Smooth muscle cell (in vitro differentiated cells): ENCODE results near the gene CYSTM1. TPM values are rescaled to one million over a fixed set of nuclear protein-coding genes. Genes with fewer than 3 reads are reported as not detected.

Source experiments
- DNase-seq: peaks from one replicate; lab custom pipeline; 2025; ENCODE audit not compliant: unreplicated experiment; lab: John Stamatoyannopoulos, UW
- H2AFZ ChIP-seq: fragments of 200-600 bp; sonication (generic); 2 replicates; pipeline ENCODE4 v1.6.0; 2016; ENCODE audit warnings: antibody characterized with exemption, low read depth, mild to moderate bottlenecking
- H3F3A ChIP-seq: fragments of 200-600 bp; sonication (generic); 2 replicates; pipeline ENCODE4 v1.6.0; 2017; ENCODE audit warnings: antibody characterized with exemption, low read depth
- H3K27ac ChIP-seq: fragments of 200-600 bp; sonication (generic); 2 replicates; pipeline ENCODE4 v1.5.1; 2016; ENCODE audit warnings: low read depth, mild to moderate bottlenecking
- H3K27me3 ChIP-seq: fragments of 200-600 bp; sonication (generic); 2 replicates; pipeline ENCODE4 v1.6.1; 2016; ENCODE audit warnings: low read depth, mild to moderate bottlenecking
- H3K36me3 ChIP-seq: fragments of 200-600 bp; sonication (generic); 2 replicates; pipeline ENCODE4 v1.5.1; 2016; ENCODE audit warnings: low read depth
- H3K4me1 ChIP-seq: fragments of 200-600 bp; sonication (generic); 2 replicates; pipeline ENCODE4 v1.5.1; 2016; ENCODE audit warnings: low read depth
- H3K4me2 ChIP-seq: fragments of 200-600 bp; sonication (generic); 2 replicates; pipeline ENCODE4 v1.6.0; 2016; ENCODE audit warnings: mild to moderate bottlenecking
- H3K4me3 ChIP-seq: fragments of 200-600 bp; sonication (generic); 2 replicates; pipeline ENCODE4 v1.5.1; 2016; ENCODE audit warnings: mild to moderate bottlenecking
- H3K79me2 ChIP-seq: fragments of 200-600 bp; sonication (generic); 2 replicates; pipeline ENCODE4 v1.6.0; 2016; ENCODE audit warnings: low read depth, mild to moderate bottlenecking
- H3K9ac ChIP-seq: fragments of 200-600 bp; sonication (generic); 2 replicates; pipeline ENCODE4 v1.6.0; 2016; ENCODE audit warnings: low read depth
- H3K9me3 ChIP-seq: fragments of 200-600 bp; sonication (generic); replicated peaks from 2 replicates; pipeline ENCODE4 v1.5.1; 2016; ENCODE audit warnings: low read depth
- H4K20me1 ChIP-seq: fragments of 200-600 bp; sonication (generic); 2 replicates; pipeline ENCODE4 v1.6.0; 2016; ENCODE audit warnings: low read depth
- CTCF ChIP-seq: fragments of 200-600 bp; sonication (generic); IDR thresholded peaks from 2 replicates; pipeline ENCODE4 v1.5.1; 2017; ENCODE audit warnings: borderline replicate concordance, mild to moderate bottlenecking, antibody characterized with exemption; ENCODE audit not compliant: insufficient read depth, poor library complexity, severe bottlenecking
- WGBS: methylation state at CpG from one replicate; pipeline ENCODE4 v1.1.7; 2016; ENCODE audit warnings: low lambda C conversion rate; 5-methylcytosine and 5-hydroxymethylcytosine counted together
- polyA plus RNA-seq: library from polyadenylated mRNA; unstranded; fragments of >200 nt; fragmentation: Nextera tagmentation; extraction: Ambion mirVana; gene quantifications from 2 replicates; pipeline ENCODE4 v1.2.1, GENCODE V29; 2016
- total RNA-seq: library from RNA; depleted of rRNA; stranded (reverse); fragments of >200 nt; gene quantifications from 2 replicates; pipeline ENCODE4 v1.2.3, GENCODE V29; 2014

The CYSTM1 gene
- total and polyA plus RNA-seq, 2 experiments from 2014 or later = 23.5 to 45.6 TPM

- Histone ChIP-seq H3K36me3 (no peaks in the 10 kb centered on the region), H3K27ac (peak overlapping the region; percentile 76), H4K20me1 (peaks cover 13% of the 10 kb centered on the region), H3K4me1 (peaks cover 6% of the 10 kb centered on the region), H3K79me2 (peaks cover 75% of the 10 kb centered on the region), H2AFZ (no peak overlapping the region), H3K9ac (no peak overlapping the region), H3K27me3 (no peaks in the 10 kb centered on the region), H3K4me2 (peak overlapping the region; percentile 41), H3K4me3 (no peak overlapping the region), H3K9me3 (no peaks in the 10 kb centered on the region), H3F3A (peaks cover 9% of the 10 kb centered on the region)
- 40% methylated on average over 3 of the region's 3 CpGs for WGBS
- no peak for DNase-seq
- TF ChIP-seq CTCF = no peak
These were observed 83.0 kb downstream of the CYSTM1 start for GRCh38 chr5:140258016-140258415.

GRCh38 chr5:140258873-140259272 lies 83.9 kb downstream of the CYSTM1 start:
- H3F3A ChIP-seq = peaks cover 5% of the 10 kb centered on the region
- WGBS = 96% methylated on average over 4 of the region's 4 CpGs

GRCh38 chr5:140259500-140259899 lies 84.5 kb downstream of the CYSTM1 start:
- no peak for TF ChIP-seq CTCF
- WGBS = 91% methylated on average over 2 of the region's 2 CpGs
- Histone ChIP-seq H3K4me2 (no peak overlapping the region), H3K79me2 (peaks cover 72% of the 10 kb centered on the region), H3K27ac (peak overlapping the region; percentile 86), H3K4me1 (peaks cover 6% of the 10 kb centered on the region), H3F3A (peaks cover 5% of the 10 kb centered on the region), H3K36me3 (no peaks in the 10 kb centered on the region), H2AFZ (no peak overlapping the region), H3K27me3 (no peaks in the 10 kb centered on the region), H3K4me3 (no peak overlapping the region), H4K20me1 (peaks cover 18% of the 10 kb centered on the region), H3K9ac (no peak overlapping the region), H3K9me3 (no peaks in the 10 kb centered on the region)
- DNase-seq = no peak

More at GRCh38 chr5:140258873-140259272, 83.9 kb downstream of the CYSTM1 start:
- peaks cover 13% of the 10 kb centered on the region for H4K20me1 ChIP-seq
- H3K79me2 ChIP-seq = peaks cover 72% of the 10 kb centered on the region
- no peaks in the 10 kb centered on the region for H3K27me3 ChIP-seq
- H3K4me3 ChIP-seq = no peak overlapping the region
- no peak overlapping the region for H3K4me2 ChIP-seq
- H3K27ac ChIP-seq = peak overlapping the region; percentile 76
- H3K9me3 ChIP-seq = no peaks in the 10 kb centered on the region
- DNase-seq = no peak
- no peak overlapping the region for H2AFZ ChIP-seq
- no peak for TF ChIP-seq CTCF
- H3K9ac ChIP-seq = no peak overlapping the region
- peaks cover 6% of the 10 kb centered on the region for H3K4me1 ChIP-seq
- H3K36me3 ChIP-seq = no peaks in the 10 kb centered on the region

GRCh38 chr5:140260089-140260656 lies 85.2 kb downstream of the CYSTM1 start:
- Histone ChIP-seq H3F3A (peaks cover 5% of the 10 kb centered on the region), H3K27me3 (no peaks in the 10 kb centered on the region), H3K9me3 (no peaks in the 10 kb centered on the region), H3K79me2 (peaks cover 72% of the 10 kb centered on the region), H4K20me1 (peaks cover 24% of the 10 kb centered on the region), H3K36me3 (no peaks in the 10 kb centered on the region), H2AFZ (no peak overlapping the region), H3K4me1 (peaks cover 6% of the 10 kb centered on the region), H3K9ac (no peak overlapping the region), H3K4me3 (no peak overlapping the region), H3K27ac (peak overlapping the region; percentile 86), H3K4me2 (no peak overlapping the region)
- no peak for DNase-seq
- 99% methylated on average over 2 of the region's 2 CpGs for WGBS
- no peak for TF ChIP-seq CTCF
